Right lobe of liver (tissue), 4 donors: ENCODE measurements around the gene SLC28A1.

ENCODE experiments used
- CTCF ChIP-seq, 4 donors: fragments of 200-600 bp in 3 of 4; fragments of 450-650 bp in 1 of 4; IDR thresholded peaks; one replicate each; pipeline versions ENCODE4 v1.5.1 to v1.8.0; 2016 to 2022; ENCODE audit warnings: antibody characterized with exemption in 4 of 4, mild to moderate bottlenecking in 2 of 4
- POLR2A ChIP-seq: fragments of 450-650 bp; IDR thresholded peaks from one replicate; pipeline ENCODE4 v1.6.1; 2017; ENCODE audit warnings: antibody characterized with exemption, mild to moderate bottlenecking
- donor health status: DM: no; HTN: no; CAD: no.
- donor health status: DM: no; HTN: no; CAD: no.
- donor health status: DM: no; HTN: yes; CAD: no.

GRCh38 chr15:84988909-84989644 is 104.6 kb downstream of the SLC28A1 start:
- TF ChIP-seq CTCF (IDR thresholded peaks at IDR 0.05) (no peak), POLR2A (no peak)
